Panc1 (cell line): ENCODE measurements around the gene AMN. TPM values are rescaled to one million over a fixed set of nuclear protein-coding genes. Genes with fewer than 3 reads are reported as not detected.

Source experiments
- ATAC-seq: fragments of 200-7000 bp; cut with Tn5 transposase; 2 replicates; pipeline ENCODE4 v1.9.1; 2020; ENCODE audit warnings: mild to moderate bottlenecking, moderate library complexity
- Bru-seq: library from RNA; stranded (reverse); fragments of 400-500 nt; gene quantifications from one replicate; lab custom pipeline; 2021; lab: Mats Ljungman, UMichigan
- BruChase-seq, 2 experiments: library from RNA; stranded (reverse); fragments of 400-500 nt; gene quantifications; one replicate each; lab custom pipeline; 2021; lab: Mats Ljungman, UMichigan
- BruUV-seq: library from RNA; stranded (reverse); fragments of 400-500 nt; replicated peaks from 2 replicates; lab custom pipeline; 2021; lab: Mats Ljungman, UMichigan
- CTCF ChIA-PET: fragments of 300-600 bp; sonication (Branson Sonifier 250); formaldehyde crosslinking; loops from one replicate; lab custom pipeline; 2022; ENCODE audit warnings: antibody characterized with exemption; lab: Charles Lee
- POLR2A ChIA-PET: fragments of 300-600 bp; sonication (Branson Sonifier 250); formaldehyde crosslinking; loops from one replicate; lab custom pipeline; 2022; ENCODE audit warnings: antibody characterized with exemption; lab: Charles Lee
- DNase-seq: peaks from one replicate; pipeline ENCODE4 v3.0.0-alpha.2; 2010; ENCODE audit warnings: low read depth, low spot score
- H3K27ac ChIP-seq: 2 replicates; pipeline ENCODE4 v1.5.1; 2011; ENCODE audit warnings: mild to moderate bottlenecking, low read length, inconsistent platforms
- H3K27me3 ChIP-seq: fragments of 200-500 bp; sonication (Bioruptor generic); 2 replicates; pipeline ENCODE4 v1.6.0; 2014; ENCODE audit warnings: low read length, inconsistent platforms; ENCODE audit not compliant: control insufficient read depth, insufficient read depth
- H3K36me3 ChIP-seq: fragments of 200-500 bp; sonication (Bioruptor generic); 2 replicates; pipeline ENCODE4 v1.5.1; 2014; ENCODE audit warnings: inconsistent platforms, mild to moderate bottlenecking, low read length, moderate library complexity; ENCODE audit not compliant: control insufficient read depth, insufficient read depth
- H3K4me1 ChIP-seq: 2 replicates; pipeline ENCODE4 v1.5.1; 2011; ENCODE audit warnings: inconsistent platforms, mild to moderate bottlenecking, low read length, moderate library complexity; ENCODE audit not compliant: control insufficient read depth, insufficient read depth
- H3K4me3 ChIP-seq, 2 experiments: 2 replicates each; pipeline ENCODE4 v1.5.1; 2011 to 2012; ENCODE audit warnings: low read depth in 2 of 2, low read length in 2 of 2, mild to moderate bottlenecking in 2 of 2, inconsistent platforms in 1 of 2, moderate library complexity in 1 of 2
- H3K9me3 ChIP-seq: fragments of 200-500 bp; sonication (Bioruptor generic); 2 replicates; pipeline ENCODE4 v1.5.1; 2014; ENCODE audit warnings: low read depth, mild to moderate bottlenecking, inconsistent platforms, low read length, moderate library complexity; ENCODE audit not compliant: control insufficient read depth, insufficient read depth
- POLR2AphosphoS5 ChIP-seq: IDR thresholded peaks from 2 replicates; pipeline ENCODE4 v1.6.1; 2012; ENCODE audit warnings: mild to moderate bottlenecking, low read depth, low read length, moderate library complexity
- SIN3A ChIP-seq: IDR thresholded peaks from 2 replicates; pipeline ENCODE4 v1.6.1; 2012; ENCODE audit warnings: low read depth, mild to moderate bottlenecking, low read length, moderate library complexity, borderline replicate concordance; ENCODE audit not compliant: insufficient read depth
- TCF7L2 ChIP-seq: IDR thresholded peaks from 2 replicates; pipeline ENCODE4 v1.6.1; 2011; ENCODE audit warnings: mild to moderate bottlenecking, low read depth, low read length, inconsistent platforms
- in situ Hi-C: cut with HindIII; loops from 2 replicates; pipeline ENCODE4 v1.10.0; 2016; ENCODE audit warnings: low sequenced_read_pairs, low pct_unique_long_range_greater_than_20kb
- intact Hi-C: fragments of 100-400 bp; cut with micrococcal nuclease; formaldehyde crosslinking; loops from one replicate; pipeline ENCODE4 v1.10.0; 2022; ENCODE audit not compliant: unreplicated experiment
- long read RNA-seq: library from polyadenylated mRNA; unstranded; transcript quantifications from one replicate; pipeline ENCODE4 v2.0.0, GENCODE V29; 2021; ENCODE audit not compliant: unreplicated experiment
- polyA plus RNA-seq: library from polyadenylated mRNA; unstranded; fragments of >200 nt; gene quantifications from one replicate; pipeline ENCODE4 v1.2.1, GENCODE V29; 2012; ENCODE audit warnings: missing spikeins; ENCODE audit not compliant: insufficient read length
- total RNA-seq: library from RNA; stranded (reverse); gene quantifications from one replicate; pipeline ENCODE4 v1.2.1, GENCODE V29; 2021; ENCODE audit not compliant: unreplicated experiment
- TF ChIP-seq, protein P1 (sequence below), 2 experiments: IDR thresholded peaks; 2 replicates each; pipeline ENCODE4 v1.6.1; 2011 to 2012; ENCODE audit warnings: low read depth in 2 of 2, control low read depth in 1 of 2, low read length in 1 of 2, mild to moderate bottlenecking in 1 of 2, moderate library complexity in 1 of 2; ENCODE audit not compliant: insufficient read depth in 1 of 2
- TF ChIP-seq, protein P2 (sequence below): fragments of 450-650 bp; IDR thresholded peaks from 2 replicates; pipeline ENCODE4 v1.5.1; 2017; ENCODE audit warnings: mild to moderate bottlenecking

AMN gene
- 0.44 TPM for total RNA-seq
- polyA plus RNA-seq: 0.97 TPM
- percentile 17 among the genes with signal in this experiment for Bru-seq, nascent RNA
- BruChase-seq, experiment 1, labeled RNA remaining after a 2-hour chase: percentile 19 among the genes with signal in this experiment
- percentile 31 among the genes with signal in this experiment for BruChase-seq, experiment 2, labeled RNA remaining after a 6-hour chase
- long read RNA-seq, partial matches to known transcripts: 0 of 2 reads
- long read RNA-seq, other reads (novel, unspliced or antisense): 2 of 2 reads

- Histone ChIP-seq H3K4me3 (peak within 1 kb of the TSS; percentile 26 to 31), H3K36me3 (no peaks in the 10 kb centered on the region), H3K27me3 (no peaks in the 10 kb centered on the region), H3K9me3 (no peaks in the 10 kb centered on the region), H3K4me1 (peaks cover 2% of the 10 kb centered on the region; the same call in 1 of the 2 replicates), H3K27ac (no peak within 1 kb of the TSS)
- no peak for DNase-seq
- in situ Hi-C loops: no loop called here
- no peak for TF ChIP-seq TCF7L2
- TF ChIP-seq SIN3A: no peak
- no peak for TF ChIP-seq POLR2AphosphoS5
- TF ChIP-seq, protein P1, sequence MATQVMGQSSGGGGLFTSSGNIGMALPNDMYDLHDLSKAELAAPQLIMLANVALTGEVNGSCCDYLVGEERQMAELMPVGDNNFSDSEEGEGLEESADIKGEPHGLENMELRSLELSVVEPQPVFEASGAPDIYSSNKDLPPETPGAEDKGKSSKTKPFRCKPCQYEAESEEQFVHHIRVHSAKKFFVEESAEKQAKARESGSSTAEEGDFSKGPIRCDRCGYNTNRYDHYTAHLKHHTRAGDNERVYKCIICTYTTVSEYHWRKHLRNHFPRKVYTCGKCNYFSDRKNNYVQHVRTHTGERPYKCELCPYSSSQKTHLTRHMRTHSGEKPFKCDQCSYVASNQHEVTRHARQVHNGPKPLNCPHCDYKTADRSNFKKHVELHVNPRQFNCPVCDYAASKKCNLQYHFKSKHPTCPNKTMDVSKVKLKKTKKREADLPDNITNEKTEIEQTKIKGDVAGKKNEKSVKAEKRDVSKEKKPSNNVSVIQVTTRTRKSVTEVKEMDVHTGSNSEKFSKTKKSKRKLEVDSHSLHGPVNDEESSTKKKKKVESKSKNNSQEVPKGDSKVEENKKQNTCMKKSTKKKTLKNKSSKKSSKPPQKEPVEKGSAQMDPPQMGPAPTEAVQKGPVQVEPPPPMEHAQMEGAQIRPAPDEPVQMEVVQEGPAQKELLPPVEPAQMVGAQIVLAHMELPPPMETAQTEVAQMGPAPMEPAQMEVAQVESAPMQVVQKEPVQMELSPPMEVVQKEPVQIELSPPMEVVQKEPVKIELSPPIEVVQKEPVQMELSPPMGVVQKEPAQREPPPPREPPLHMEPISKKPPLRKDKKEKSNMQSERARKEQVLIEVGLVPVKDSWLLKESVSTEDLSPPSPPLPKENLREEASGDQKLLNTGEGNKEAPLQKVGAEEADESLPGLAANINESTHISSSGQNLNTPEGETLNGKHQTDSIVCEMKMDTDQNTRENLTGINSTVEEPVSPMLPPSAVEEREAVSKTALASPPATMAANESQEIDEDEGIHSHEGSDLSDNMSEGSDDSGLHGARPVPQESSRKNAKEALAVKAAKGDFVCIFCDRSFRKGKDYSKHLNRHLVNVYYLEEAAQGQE (IDR thresholded peaks at IDR 0.05; ENCODE audit: insufficient read depth in 1 of 2, low read depth in 2 of 2, low read length in 1 of 2): no peak
- TF ChIP-seq, protein P2, sequence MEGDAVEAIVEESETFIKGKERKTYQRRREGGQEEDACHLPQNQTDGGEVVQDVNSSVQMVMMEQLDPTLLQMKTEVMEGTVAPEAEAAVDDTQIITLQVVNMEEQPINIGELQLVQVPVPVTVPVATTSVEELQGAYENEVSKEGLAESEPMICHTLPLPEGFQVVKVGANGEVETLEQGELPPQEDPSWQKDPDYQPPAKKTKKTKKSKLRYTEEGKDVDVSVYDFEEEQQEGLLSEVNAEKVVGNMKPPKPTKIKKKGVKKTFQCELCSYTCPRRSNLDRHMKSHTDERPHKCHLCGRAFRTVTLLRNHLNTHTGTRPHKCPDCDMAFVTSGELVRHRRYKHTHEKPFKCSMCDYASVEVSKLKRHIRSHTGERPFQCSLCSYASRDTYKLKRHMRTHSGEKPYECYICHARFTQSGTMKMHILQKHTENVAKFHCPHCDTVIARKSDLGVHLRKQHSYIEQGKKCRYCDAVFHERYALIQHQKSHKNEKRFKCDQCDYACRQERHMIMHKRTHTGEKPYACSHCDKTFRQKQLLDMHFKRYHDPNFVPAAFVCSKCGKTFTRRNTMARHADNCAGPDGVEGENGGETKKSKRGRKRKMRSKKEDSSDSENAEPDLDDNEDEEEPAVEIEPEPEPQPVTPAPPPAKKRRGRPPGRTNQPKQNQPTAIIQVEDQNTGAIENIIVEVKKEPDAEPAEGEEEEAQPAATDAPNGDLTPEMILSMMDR: no peak
- ChIA-PET POLR2A (no interaction called here), CTCF (no interaction called here)
- intact Hi-C loops: no loop called here
- no TSS peak for BruUV-seq
- ATAC-seq: peak; percentile 63
Observed at GRCh38 chr14:102922490-102923200, at the start of gene AMN. TSS of gene AMN (plus strand) at chr14:102922663. CDS start at chr14:102922689, 26 bp downstream.

GRCh38 chr14:102873131-102873530 is 49.3 kb upstream of the AMN start:
- POLR2A ChIA-PET: no interaction called here
- no peak for DNase-seq
- no peaks in the 10 kb centered on the region for H3K4me1 ChIP-seq
- no peak overlapping the region for H3K4me3 ChIP-seq
- no peaks in the 10 kb centered on the region for H3K27me3 ChIP-seq
- in situ Hi-C loops (no loop called here), intact Hi-C loops (no loop called here)
- no peaks in the 10 kb centered on the region for H3K9me3 ChIP-seq
- no peak overlapping the region for H3K27ac ChIP-seq
- CTCF ChIA-PET: no interaction called here
- TF ChIP-seq, protein P2: no peak
- no peak for TF ChIP-seq TCF7L2
- TF ChIP-seq, protein P1 (IDR thresholded peaks at IDR 0.05; ENCODE audit: insufficient read depth in 1 of 2, low read depth in 2 of 2, low read length in 1 of 2): no peak
- TF ChIP-seq POLR2AphosphoS5: no peak
- TF ChIP-seq SIN3A: no peak
- no peak for ATAC-seq
- peaks cover 7% of the 10 kb centered on the region; the same call in 1 of the 2 replicates for H3K36me3 ChIP-seq
- BruUV-seq: no TSS peak
